ENCODE data around the gene C3orf52.

- TF ChIP-seq GATA2 (IDR thresholded peaks at IDR 0.05; ENCODE audit: low read depth, low read length) = no peak
- no peak for TF ChIP-seq GATA3 (IDR thresholded peaks at IDR 0.05; ENCODE audit: low read depth, low read length)
Measured at GRCh38 chr3:112104774-112105173, 18.6 kb downstream of the C3orf52 start.

Data from SH-SY5Y (cell line).